ENCODE measurements around the gene CISTR.
"Not testable (repeated sequence)": the region's sequence is repeated elsewhere in the genome, so short reads cannot be mapped to it uniquely, and the experiment has no call there.

Gene CISTR

DNA sequence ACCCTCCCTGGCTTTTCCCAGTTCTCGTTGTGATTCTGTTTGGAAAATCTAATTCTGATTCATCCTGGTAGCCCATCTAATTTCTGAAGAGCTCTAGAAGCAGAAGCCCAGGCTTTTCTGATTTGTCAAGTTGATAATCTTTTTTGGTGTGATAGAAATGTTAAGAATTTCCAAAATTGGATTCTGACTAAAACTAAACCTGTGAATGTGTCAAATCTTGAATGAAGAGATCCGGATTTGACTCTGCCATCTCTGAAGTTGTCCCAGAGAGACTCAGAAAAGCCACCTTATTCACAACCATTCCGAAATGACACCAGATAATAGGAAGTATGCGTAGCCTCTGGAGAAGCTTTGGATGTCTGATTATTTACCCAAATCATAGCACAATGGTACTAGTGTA is 12.8 kb upstream of the CISTR start:
- no peak for DNase-seq (ENCODE audit: low spot score)
- TF ChIP-seq, protein P1, sequence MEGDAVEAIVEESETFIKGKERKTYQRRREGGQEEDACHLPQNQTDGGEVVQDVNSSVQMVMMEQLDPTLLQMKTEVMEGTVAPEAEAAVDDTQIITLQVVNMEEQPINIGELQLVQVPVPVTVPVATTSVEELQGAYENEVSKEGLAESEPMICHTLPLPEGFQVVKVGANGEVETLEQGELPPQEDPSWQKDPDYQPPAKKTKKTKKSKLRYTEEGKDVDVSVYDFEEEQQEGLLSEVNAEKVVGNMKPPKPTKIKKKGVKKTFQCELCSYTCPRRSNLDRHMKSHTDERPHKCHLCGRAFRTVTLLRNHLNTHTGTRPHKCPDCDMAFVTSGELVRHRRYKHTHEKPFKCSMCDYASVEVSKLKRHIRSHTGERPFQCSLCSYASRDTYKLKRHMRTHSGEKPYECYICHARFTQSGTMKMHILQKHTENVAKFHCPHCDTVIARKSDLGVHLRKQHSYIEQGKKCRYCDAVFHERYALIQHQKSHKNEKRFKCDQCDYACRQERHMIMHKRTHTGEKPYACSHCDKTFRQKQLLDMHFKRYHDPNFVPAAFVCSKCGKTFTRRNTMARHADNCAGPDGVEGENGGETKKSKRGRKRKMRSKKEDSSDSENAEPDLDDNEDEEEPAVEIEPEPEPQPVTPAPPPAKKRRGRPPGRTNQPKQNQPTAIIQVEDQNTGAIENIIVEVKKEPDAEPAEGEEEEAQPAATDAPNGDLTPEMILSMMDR (IDR thresholded peaks at IDR 0.05; ENCODE audit: extremely low read depth, missing control alignments) = no peak

DNA sequence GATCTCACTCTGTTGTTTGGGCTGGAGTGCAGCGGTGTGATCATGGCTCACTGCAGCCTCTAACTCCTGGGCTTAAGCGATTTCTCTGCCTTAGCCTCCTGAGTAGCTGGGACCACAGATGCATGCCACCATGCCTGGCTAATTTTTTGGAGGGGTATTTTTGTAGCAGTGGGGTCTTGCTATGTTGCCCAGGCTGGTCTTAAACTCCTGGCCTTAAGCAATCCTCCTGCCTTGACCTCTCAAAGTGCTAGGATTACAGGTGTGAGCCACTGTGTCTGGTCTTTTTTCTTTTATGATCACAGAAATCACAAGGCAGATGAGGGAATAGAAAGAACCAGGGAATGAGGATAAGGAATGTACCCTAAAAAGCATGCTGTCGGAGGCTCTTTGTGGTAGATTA is 11.0 kb upstream of the CISTR start:
- not testable (repeated sequence) for DNase-seq (ENCODE audit: low spot score)

DNA sequence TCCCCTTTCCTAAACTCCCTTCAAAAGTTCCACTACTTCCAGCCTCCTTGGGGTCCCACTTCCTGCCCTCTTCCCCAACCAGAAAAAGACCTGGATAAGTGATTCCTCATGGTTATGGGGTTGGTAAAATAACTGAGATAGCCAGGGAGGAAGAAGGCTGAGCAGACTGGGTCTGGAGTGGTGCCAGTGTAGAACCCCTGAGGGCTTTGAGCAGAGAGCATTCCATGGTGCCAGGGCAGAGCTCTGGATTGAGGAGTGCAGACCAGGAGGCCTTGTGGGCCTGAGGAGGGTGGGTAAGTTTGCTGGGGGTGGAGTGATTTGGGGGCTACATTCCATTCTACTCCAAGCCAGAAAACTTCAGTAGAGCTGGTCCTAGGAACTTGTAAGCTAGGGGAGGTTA is 9.5 kb upstream of the CISTR start:
- TF ChIP-seq, protein P1 (IDR thresholded peaks at IDR 0.05; ENCODE audit: extremely low read depth, missing control alignments) = no peak
- no peak for DNase-seq (ENCODE audit: low spot score)

DNA sequence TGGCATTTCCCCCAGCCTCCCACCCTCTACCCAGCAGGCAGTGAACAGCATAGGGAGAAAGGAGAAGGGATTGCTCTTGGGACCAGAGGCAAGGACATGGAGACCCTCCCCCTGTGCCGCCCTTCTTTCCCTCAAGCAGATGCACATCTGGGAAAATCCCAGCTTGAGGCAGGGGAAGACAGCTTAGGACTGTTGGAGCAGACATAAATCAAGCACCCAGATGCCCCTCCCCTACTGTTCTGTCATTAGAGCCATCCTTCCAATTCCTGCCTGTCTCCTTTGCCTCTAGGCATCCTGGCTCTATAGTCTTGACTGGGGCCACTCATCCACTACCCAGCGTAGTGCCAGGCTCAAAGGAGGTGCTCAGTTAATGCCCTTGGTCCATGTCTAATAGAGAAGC is 7.5 kb upstream of the CISTR start:
- TF ChIP-seq, protein P1 (IDR thresholded peaks at IDR 0.05; ENCODE audit: extremely low read depth, missing control alignments) = no peak
- no peak for DNase-seq (ENCODE audit: low spot score)

DNA sequence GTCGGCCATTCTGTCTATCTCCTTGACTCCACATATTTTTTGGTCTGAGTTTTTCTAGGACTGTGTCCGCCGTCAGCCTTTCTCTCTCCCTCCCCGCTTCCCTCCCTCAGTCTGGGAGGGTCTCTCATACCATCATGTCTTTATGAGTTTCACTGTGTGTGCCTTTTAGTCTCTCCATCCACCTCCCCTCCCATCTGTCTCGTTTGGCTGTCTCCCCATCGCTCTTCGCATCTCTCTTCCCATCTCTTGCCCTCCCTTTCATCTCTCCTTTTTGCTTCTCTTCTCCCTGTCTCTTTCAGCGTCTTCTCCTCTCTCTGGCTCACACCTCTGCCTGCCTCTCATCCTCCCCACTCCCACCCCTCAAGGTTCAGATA is 6.9 kb upstream of the CISTR start:
- TF ChIP-seq, protein P1 (IDR thresholded peaks at IDR 0.05; ENCODE audit: extremely low read depth, missing control alignments) = no peak
- no peak for DNase-seq (ENCODE audit: low spot score)

DNA sequence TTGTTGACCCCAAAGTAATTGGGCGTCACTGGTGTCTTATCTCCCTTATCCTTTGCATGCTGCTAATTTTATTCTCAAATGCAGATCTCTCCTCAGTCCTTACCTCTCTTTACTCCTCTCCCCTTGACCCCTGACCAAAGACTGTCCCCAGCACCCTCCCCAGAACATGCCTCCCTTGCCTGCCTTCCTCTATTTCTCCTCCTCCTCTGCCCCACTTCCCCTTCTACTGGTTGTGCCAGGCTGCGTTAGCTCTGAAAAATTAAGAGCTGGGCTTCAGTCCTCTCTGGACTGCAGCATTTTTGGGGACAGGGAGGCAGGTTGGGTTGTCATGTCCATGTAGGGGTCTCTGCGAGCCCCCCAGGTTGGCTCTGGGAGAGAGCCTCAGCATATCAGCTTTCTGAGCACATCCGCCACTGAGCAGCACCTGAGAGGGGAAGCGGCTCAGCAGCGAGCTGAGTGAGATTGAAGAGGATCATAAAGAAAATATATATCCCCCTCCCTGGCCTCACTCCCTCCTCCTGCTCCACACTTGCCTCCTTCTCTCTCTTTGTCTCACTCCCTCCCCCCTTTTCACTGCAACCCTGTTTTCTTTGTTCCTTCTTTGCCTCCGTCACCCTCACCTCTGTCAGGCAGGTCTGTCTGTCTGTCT is 6.4 kb upstream of the CISTR start:
- TF ChIP-seq, protein P1 (IDR thresholded peaks at IDR 0.05; ENCODE audit: extremely low read depth, missing control alignments) = no peak
- no peak for DNase-seq (ENCODE audit: low spot score)

DNA sequence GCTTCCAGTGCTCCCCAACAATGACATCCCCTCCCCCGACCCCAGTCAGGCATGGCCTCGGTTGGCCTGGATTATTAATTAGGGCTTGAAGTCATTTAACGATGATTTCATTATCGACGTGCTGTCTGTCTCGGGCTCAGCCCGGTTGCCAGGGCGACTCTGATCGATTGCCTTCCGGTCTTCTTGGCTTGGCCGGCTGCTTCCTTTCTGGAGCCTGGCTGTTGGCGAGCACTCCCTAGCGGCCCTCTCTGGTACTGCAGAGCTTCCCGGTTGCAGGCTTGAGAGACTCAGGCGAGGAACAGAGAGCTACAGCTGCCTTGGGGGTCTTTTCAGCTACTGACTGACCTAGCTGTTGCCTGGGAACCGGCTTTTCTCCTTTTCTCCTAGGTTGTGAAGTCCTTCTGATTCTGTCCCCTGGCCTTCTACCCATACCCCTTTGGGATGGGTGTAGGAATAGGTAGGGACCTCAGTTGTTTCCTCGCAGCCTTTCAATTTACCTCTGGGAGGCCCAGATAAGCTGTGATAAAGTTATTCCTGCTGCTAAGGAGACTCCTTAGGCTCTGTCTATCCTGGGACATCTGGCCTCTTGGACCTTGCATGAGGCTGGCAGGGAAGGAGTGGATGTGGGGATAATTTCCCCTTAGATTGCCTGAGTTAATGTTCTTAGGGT is 5.5 kb upstream of the CISTR start:
- TF ChIP-seq, protein P1 (IDR thresholded peaks at IDR 0.05; ENCODE audit: extremely low read depth, missing control alignments) = peak; percentile 88

More for the DNA sequence above, 5.5 kb upstream of the CISTR start:
- DNase-seq (ENCODE audit: low spot score) = peak; percentile 91
